ENCODE data around the gene FHOD3. TPM values are rescaled to one million over a fixed set of nuclear protein-coding genes. Genes with fewer than 3 reads are reported as not detected.

FHOD3 gene
- total RNA-seq, 1 experiment from 2014 or later: 2.9 TPM

DNA sequence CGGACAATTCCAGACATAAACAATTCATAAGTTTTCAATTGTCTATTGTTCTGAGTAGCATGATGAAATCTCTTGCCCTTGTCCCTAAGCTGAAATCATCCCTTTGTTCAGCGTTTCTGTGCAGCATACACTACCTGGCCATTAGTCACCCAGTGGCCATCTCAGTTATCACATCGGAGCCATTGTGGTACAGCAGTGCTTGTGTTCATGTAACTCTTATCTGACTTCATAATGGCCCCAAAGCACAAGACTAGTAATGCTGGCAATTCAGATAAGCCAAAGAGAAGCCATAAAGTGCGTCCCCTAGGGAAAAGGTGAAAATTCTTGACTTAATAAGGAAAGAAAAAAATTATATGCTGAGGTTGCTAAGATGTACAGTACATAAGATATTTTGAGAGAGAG is 127.2 kb downstream of the FHOD3 start:
- H3K36me3 Mint-ChIP-seq (ENCODE audit: insufficient read depth, unreplicated experiment): no peaks in the 10 kb centered on the region
- H3K27me3 Mint-ChIP-seq (ENCODE audit: unreplicated experiment): no peaks in the 10 kb centered on the region
- peak; percentile 20 for DNase-seq
- peaks cover 12% of the 10 kb centered on the region for H3K4me1 Mint-ChIP-seq (ENCODE audit: low read depth, unreplicated experiment)
- BruUV-seq (replicated peaks): no TSS peak
- no peak overlapping the region for H3K4me3 Mint-ChIP-seq (ENCODE audit: low read depth, unreplicated experiment)
- peak overlapping the region; percentile 3 for H3K27ac Mint-ChIP-seq (ENCODE audit: unreplicated experiment)
- H3K9me3 Mint-ChIP-seq (ENCODE audit: low read depth, unreplicated experiment): no peaks in the 10 kb centered on the region
- intact Hi-C loops (cut with micrococcal nuclease; ENCODE audit: unreplicated experiment): loop anchor here (5.0 kb wide), 1 partner anchor 148 kb away; no protein-coding TSS in a partner anchor
- TF ChIP-seq, protein P1, sequence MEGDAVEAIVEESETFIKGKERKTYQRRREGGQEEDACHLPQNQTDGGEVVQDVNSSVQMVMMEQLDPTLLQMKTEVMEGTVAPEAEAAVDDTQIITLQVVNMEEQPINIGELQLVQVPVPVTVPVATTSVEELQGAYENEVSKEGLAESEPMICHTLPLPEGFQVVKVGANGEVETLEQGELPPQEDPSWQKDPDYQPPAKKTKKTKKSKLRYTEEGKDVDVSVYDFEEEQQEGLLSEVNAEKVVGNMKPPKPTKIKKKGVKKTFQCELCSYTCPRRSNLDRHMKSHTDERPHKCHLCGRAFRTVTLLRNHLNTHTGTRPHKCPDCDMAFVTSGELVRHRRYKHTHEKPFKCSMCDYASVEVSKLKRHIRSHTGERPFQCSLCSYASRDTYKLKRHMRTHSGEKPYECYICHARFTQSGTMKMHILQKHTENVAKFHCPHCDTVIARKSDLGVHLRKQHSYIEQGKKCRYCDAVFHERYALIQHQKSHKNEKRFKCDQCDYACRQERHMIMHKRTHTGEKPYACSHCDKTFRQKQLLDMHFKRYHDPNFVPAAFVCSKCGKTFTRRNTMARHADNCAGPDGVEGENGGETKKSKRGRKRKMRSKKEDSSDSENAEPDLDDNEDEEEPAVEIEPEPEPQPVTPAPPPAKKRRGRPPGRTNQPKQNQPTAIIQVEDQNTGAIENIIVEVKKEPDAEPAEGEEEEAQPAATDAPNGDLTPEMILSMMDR (IDR thresholded peaks at IDR 0.05; ENCODE audit: unreplicated experiment): no peak
- CTCF ChIA-PET: no interaction called here

DNA sequence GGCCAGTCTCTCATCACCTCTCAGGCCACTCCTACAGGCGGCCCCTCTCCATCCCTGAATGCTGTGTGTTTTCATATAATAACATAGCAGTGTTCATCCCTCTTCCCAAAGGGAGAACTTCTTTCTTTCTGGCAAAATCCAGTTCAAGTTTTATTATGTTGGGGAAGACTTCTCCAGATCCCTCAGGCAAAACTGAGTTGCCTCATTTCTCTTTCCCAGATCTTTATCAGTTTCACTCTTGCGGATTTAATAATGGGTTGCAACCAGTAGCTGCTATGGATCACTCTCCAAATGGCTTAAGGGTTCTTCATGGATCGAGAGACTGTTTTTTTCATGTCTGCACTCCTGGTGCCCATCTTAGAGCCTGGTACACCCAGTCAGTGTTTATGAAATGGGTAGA is 129.9 kb downstream of the FHOD3 start:
- TF ChIP-seq, protein P1 (IDR thresholded peaks at IDR 0.05; ENCODE audit: unreplicated experiment): no peak
- no peaks in the 10 kb centered on the region for H3K27me3 Mint-ChIP-seq (ENCODE audit: unreplicated experiment)
- BruUV-seq (replicated peaks): no TSS peak
- CTCF ChIA-PET: no interaction called here
- no peak for DNase-seq
- H3K9me3 Mint-ChIP-seq (ENCODE audit: low read depth, unreplicated experiment): no peaks in the 10 kb centered on the region
- H3K4me1 Mint-ChIP-seq (ENCODE audit: low read depth, unreplicated experiment): peaks cover 12% of the 10 kb centered on the region
- intact Hi-C loops (cut with micrococcal nuclease; ENCODE audit: unreplicated experiment): no loop called here
- no peak overlapping the region for H3K27ac Mint-ChIP-seq (ENCODE audit: unreplicated experiment)
- H3K4me3 Mint-ChIP-seq (ENCODE audit: low read depth, unreplicated experiment): no peak overlapping the region
- no peaks in the 10 kb centered on the region for H3K36me3 Mint-ChIP-seq (ENCODE audit: insufficient read depth, unreplicated experiment)

DNA sequence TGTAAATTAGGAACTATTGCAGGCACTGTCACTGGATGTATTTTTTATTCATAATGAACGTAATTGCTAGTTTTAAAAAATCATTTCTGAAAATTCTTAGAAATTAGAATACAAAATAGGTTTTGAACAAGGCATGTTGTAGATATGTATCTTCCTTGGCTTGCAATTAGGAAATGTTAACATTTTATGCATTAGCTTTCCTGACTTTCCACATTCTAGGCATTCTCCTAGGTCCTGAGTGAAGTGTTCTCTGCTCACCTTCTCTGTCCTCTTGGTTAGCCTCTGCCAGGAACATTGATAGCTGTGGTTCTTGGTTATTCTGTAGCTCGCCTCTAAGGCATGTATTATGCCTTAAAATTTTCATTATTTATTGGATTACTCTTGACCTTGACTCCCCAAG is 130.3 kb downstream of the FHOD3 start:
- no TSS peak for BruUV-seq (replicated peaks)
- CTCF ChIA-PET: no interaction called here
- DNase-seq: no peak
- H3K36me3 Mint-ChIP-seq (ENCODE audit: insufficient read depth, unreplicated experiment): no peaks in the 10 kb centered on the region
- no peaks in the 10 kb centered on the region for H3K27me3 Mint-ChIP-seq (ENCODE audit: unreplicated experiment)
- H3K4me3 Mint-ChIP-seq (ENCODE audit: low read depth, unreplicated experiment): no peak overlapping the region
- TF ChIP-seq, protein P1 (IDR thresholded peaks at IDR 0.05; ENCODE audit: unreplicated experiment): no peak
- no peaks in the 10 kb centered on the region for H3K9me3 Mint-ChIP-seq (ENCODE audit: low read depth, unreplicated experiment)
- intact Hi-C loops (cut with micrococcal nuclease; ENCODE audit: unreplicated experiment): no loop called here
- peaks cover 12% of the 10 kb centered on the region for H3K4me1 Mint-ChIP-seq (ENCODE audit: low read depth, unreplicated experiment)
- no peak overlapping the region for H3K27ac Mint-ChIP-seq (ENCODE audit: unreplicated experiment)

DNA sequence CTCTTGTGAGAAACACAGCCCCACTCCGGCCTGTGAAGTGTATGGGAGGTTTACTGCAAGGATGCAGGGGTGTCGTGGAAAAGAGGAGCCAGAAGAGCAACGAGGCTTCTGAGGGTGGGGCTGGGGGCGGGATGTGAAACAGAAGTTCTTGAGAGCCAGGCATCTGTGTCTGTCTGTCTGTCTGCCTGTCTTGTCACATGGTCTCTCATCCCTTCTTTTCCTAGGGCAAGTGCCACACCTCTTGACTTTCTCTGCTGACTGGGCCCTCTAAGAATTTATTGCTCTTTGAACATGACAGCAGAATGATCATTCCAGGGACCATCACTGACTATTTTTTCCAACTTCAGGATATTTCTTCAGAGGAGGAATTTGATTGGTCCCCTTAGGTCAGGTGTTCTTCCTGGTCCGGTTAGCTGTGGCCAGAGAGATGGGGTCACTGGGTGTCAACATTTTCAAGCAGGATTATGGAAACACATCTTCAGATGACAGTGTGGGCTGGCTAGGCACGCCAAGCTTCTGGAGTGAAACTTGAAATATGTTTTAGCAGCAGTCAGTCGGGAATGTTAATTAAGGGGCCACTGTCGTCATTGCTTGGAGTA is 131.0 kb downstream of the FHOD3 start:
- Mint-ChIP-seq H3K9me3 (ENCODE audit: low read depth, unreplicated experiment) (no peaks in the 10 kb centered on the region), H3K27me3 (ENCODE audit: unreplicated experiment) (no peaks in the 10 kb centered on the region), H3K36me3 (ENCODE audit: insufficient read depth, unreplicated experiment) (no peaks in the 10 kb centered on the region), H3K4me3 (ENCODE audit: low read depth, unreplicated experiment) (no peak overlapping the region), H3K27ac (ENCODE audit: unreplicated experiment) (no peak overlapping the region), H3K4me1 (ENCODE audit: low read depth, unreplicated experiment) (peaks cover 12% of the 10 kb centered on the region)
- intact Hi-C loops (cut with micrococcal nuclease; ENCODE audit: unreplicated experiment): no loop called here
- no TSS peak for BruUV-seq (replicated peaks)
- TF ChIP-seq, protein P1 (IDR thresholded peaks at IDR 0.05; ENCODE audit: unreplicated experiment): no peak
- DNase-seq: no peak
- CTCF ChIA-PET: no interaction called here
